ENCODE measurements around the gene CHN2.

CHN2 gene

DNA sequence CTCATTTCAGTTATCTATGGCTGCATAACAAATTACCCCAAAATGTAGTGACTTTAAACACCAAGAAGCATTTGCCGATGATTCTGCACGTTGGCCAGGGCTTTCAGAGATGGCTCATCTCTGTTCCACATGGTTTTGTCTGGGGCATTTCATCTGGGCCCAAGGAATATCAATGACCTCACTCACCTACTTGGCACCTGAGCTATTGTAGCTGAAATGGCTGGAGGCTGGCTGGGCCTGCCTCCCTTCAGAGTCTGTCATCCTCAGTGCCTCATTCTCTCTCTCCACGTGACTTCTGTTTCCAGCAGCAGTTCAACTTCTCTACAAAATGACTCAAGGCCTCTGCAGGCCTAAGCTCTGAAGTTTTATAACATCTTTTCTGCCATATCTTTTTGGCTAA is 249.7 kb downstream of the CHN2 start:
- TF ChIP-seq, protein P1, sequence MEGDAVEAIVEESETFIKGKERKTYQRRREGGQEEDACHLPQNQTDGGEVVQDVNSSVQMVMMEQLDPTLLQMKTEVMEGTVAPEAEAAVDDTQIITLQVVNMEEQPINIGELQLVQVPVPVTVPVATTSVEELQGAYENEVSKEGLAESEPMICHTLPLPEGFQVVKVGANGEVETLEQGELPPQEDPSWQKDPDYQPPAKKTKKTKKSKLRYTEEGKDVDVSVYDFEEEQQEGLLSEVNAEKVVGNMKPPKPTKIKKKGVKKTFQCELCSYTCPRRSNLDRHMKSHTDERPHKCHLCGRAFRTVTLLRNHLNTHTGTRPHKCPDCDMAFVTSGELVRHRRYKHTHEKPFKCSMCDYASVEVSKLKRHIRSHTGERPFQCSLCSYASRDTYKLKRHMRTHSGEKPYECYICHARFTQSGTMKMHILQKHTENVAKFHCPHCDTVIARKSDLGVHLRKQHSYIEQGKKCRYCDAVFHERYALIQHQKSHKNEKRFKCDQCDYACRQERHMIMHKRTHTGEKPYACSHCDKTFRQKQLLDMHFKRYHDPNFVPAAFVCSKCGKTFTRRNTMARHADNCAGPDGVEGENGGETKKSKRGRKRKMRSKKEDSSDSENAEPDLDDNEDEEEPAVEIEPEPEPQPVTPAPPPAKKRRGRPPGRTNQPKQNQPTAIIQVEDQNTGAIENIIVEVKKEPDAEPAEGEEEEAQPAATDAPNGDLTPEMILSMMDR (IDR thresholded peaks at IDR 0.05), result no peak

DNA sequence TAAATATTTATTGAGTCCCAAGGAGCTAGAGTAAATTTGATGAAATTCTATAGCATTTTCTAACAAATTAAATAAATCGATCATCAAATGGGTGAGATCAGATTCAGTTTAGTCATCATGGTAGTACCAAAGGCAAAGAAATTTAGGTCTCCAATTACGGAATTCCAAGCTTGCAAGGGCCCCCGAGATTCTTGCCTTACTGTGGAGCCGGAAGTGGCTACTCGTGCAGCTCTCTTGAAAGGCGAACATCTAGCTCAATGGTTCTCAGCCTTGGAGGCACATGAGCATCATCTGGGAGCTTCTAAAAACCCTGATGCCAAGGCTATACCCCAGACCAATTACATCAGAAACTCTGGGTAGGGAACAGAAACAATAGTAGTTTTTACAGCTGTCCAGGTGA is 251.2 kb downstream of the CHN2 start:
- TF ChIP-seq, protein P1 (IDR thresholded peaks at IDR 0.05), result no peak

DNA sequence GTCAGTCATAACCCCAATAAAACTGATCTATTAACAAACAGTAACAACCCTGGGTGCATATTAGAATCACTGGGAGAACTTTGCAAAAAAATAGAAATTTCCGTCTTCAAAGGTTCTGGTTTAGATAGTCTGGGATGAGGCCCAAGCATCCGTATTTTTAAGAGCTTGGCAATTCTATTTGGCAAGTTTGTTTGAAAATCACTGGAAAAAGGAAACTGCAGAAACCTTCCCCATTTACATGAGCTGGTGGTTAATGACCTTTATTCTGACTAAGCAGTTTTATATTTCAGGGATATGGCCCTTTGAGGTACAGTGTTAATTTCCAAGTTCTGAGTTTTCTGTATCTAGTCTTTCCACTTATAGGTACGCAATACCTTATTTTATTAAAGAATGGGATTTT is 253.3 kb downstream of the CHN2 start:
- TF ChIP-seq, protein P1 (IDR thresholded peaks at IDR 0.05), result no peak

DNA sequence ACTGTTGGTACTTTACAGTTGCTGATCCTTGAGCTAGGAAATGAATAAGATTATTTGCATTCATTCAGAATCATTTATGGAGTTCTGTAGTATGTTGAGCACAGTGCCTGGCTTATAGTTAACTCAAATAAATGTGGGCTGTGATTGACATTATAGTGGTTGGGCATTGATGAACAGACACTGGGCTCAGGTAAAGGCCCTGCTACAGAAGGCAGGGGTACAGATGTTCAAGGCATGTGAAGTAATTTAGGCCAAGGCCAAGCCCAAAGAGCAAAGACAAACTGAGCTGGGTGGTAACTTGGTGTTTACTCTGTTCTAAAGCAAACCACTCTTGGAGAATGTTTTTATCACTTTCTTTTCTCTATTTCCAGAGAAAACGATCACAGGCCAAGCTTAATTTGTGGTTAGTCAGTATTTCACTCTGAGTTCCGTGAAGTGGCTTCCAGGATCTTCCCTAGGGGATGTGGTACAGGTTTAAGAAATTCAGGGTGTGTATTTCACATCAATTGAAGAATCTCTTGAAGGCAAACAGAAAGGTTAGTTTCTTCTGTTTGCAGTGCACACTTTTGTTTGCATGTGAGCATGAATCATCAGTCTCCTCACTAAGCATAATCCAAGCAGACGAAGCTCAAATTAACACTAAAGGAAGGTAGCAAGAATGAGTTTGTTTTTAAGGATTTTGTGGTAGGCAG is 255.1 kb downstream of the CHN2 start:
- TF ChIP-seq, protein P1 (IDR thresholded peaks at IDR 0.05), result no peak

DNA sequence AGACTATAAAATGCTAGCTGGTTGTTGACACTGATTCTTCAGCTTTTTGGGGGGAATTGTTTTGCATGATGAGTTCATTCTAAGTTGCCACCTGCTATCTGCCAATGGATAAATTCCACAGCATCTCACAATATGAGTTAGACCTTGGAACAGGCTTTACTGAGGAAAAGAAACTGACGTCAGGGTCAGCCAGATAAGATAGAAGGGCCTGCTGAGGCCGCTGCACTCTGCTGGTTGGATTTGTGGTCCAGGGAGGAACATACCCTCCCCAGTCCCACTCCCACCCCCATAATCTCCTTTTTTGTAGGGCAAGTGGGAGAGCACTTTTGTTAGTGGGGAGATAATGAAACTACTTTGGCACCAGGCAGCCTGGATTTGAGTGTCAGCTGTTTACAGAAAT is 258.4 kb downstream of the CHN2 start:
- TF ChIP-seq, protein P1 (IDR thresholded peaks at IDR 0.05), result no peak

DNA sequence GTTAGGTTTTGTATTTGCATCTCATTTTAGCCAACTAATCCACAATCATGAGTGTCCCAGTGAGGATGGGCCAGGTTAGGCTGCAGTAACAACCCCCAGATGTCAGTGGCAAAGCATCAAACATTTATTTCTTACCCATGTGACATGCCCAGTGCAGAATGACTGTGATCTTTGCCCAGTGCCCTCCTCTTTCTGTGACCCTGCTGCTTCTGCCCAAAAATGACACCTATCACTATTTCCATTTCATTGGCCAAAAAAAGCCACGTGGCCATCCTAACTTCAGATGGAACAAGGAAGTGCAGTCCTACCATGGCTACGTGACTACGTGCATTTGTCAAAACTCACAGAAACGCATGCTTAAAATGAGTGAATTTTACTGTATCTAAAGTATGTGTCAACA is 259.9 kb downstream of the CHN2 start:
- TF ChIP-seq, protein P1 (IDR thresholded peaks at IDR 0.05), result no peak

DNA sequence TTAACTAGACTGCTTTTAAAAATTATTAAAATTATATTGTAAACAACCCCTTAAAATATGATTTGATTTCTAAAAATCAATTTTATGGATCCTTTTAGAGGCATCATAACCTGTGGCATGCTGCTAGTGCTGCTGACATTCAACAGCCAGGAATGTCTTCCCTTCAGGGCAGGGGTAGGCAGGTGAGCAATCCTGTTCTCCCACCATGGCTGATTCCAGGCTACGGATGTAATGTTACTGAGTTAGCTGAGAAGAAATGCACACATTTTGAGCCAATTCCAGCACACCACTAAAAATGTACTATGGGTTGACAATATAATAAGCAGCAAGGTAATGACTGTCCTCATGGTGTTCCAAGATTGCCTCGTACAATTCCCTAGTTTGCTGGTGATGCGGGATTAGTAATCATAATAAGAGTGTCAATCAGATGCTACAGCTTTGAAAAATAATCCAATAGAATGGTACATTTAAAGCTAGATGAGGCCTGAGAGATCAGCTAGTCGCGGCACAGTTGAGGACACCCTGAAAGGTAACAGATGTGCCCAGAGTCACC is 260.4 kb downstream of the CHN2 start:
- TF ChIP-seq, protein P1 (IDR thresholded peaks at IDR 0.05), result no peak
